Fibroblast of upper back skin (primary cell): ENCODE results near the gene HOXD10.

ENCODE experiments used
- DNase-seq: peaks from one replicate; pipeline ENCODE4 v3.0.0-alpha.2; 2013

The HOXD10 gene

DNA sequence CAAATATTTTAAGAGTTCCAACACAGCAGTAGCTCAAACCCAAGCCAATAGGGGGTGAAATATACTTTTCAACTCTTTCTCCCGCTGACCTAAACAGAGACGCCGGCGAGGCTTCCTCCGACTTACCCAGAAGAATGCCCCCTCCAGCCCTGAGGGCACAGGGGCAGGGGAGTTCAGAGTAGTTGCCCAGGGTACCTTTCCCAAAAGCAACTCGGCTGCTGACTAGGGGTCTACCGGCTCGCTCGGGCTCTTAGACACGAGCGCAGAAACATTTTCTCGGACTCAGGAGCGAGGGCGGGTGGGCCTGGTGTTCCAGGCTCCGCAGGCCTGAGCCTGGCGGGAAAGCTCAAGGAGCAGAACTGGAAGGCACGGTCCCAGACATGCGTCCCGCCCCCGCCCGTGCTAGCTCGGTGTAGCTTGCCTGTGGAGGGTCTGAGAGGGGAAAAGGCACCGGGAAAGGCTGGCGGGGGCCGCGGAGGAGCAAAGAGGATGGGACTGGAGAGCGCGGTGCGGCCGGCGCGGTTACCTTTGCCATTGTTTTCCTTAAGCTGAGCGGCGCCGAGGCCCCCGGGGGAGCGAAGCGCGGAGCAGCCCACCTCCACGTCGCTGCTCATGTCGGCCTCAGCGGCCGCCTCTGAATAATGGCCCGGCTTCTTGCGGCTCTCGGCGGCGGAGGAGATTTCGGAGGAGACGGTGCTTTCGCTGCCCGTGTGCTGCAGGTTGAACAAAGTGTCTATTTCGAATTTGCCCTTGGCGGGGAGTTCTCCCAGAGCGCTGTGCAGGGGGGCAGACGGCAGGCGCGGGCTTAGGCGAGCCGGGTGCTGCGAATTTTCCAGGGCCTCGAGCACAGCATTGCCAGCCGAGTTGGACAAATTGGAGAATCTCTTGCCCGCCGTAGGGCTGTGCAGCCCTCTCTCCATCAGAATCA lies 33.5 kb upstream of the HOXD10 start:
- no peak for DNase-seq

DNA sequence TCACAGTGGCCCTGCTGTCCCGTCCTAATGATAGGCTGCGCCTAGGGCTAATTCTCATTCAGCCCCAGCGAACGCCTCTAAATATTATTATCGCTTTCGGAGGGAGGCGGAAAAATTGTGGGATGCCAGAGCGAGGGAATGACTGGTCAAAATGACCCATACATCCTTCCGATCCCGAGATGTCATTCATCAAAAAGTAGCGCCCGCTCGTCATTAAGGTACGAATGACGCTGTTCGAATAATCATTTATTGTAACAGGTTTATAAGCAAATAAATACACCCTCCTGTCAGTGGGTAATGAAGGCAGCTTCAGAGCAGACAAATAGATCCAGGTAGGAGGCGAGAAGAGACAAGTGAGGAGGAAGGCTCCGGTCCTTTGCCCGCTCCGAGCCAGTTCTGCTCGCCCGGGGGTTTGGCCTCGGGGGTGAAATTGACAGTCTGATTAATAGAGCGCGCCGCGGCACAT lies 32.7 kb upstream of the HOXD10 start, which contains the start of gene EVX2:
Gene EVX2 (minus strand): TSS at position 167 of the 466 bp plus-strand sequence. CDS start 186 bp downstream, outside the sequence.
- DNase-seq = no peak

DNA sequence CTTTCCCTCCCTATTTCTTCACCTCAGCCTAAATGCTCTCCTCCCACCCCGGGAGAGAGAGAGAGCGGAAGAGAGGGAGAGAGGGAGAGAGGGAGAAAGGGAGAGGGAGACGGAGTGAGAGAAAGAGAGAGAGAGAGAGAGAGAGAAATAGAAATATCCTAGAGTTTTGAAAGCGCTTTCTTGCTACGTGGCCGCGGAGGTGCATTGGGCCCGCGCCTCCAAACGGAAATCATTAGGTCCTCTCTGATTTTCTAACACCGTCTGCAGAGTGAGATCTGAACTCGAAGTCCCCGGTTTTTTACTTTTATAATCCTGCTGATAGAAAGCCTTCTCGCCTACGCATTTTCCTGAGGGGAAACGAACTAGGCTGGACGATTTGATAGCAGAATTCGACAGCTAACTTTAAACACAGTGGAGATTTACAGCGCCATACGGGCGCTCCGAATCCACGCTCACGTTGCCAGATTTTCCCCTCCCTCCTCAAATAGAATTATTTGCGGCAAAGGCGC lies 31.9 kb upstream of the HOXD10 start:
- no peak for DNase-seq

- no peak for DNase-seq
These were observed 31.3 kb upstream of the HOXD10 start for GRCh38 chr2:176085120-176085788.

DNA sequence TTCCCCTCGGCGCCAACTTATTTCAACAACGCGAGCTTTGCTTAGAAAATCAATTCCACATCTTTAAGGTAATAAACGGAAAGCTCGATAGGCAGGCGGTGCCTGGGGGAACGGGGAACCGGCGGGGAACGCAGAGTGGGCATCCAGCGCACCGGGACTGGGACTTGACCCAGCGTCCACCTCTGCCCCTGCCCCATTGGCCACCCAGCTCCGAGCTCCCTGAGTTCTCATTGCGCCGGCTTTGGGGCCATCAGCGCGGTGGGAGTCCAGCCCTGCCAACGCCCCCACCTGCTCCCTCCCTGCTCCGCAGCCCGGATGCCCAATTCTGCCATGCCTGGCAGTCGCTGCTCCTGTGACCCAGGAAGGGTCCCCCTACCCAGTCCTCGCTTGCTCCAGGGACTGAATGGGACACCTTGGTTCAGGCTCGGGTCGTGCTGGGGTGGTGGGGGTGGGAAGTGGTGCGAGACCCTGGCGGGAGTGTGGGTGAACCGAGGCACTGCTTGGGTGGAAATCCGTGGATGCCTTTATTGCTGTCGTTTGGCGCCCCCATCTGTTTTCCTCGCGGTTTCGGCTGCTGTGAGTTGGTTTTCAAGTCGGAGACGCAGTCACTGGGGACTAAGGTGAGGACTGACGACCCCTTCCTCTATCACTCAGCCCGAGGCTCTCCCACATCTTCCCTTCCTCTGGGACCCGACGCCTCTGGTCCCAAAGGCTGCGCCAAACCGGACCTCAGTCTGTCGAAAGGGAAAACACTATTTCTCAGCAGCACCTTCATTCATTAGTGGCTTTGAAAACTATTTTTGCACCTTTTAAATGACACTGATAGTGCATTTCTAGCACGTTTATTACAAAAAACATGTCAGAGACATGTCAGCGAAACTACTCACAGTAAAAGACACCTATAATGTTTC lies 30.5 kb upstream of the HOXD10 start:
- peak; percentile 34 for DNase-seq

- no peak for DNase-seq
These were observed 29.1 kb upstream of the HOXD10 start for GRCh38 chr2:176087330-176088047.

GRCh38 chr2:176088048-176088936 lies 28.3 kb upstream of the HOXD10 start:
- DNase-seq = peak; percentile 45

DNA sequence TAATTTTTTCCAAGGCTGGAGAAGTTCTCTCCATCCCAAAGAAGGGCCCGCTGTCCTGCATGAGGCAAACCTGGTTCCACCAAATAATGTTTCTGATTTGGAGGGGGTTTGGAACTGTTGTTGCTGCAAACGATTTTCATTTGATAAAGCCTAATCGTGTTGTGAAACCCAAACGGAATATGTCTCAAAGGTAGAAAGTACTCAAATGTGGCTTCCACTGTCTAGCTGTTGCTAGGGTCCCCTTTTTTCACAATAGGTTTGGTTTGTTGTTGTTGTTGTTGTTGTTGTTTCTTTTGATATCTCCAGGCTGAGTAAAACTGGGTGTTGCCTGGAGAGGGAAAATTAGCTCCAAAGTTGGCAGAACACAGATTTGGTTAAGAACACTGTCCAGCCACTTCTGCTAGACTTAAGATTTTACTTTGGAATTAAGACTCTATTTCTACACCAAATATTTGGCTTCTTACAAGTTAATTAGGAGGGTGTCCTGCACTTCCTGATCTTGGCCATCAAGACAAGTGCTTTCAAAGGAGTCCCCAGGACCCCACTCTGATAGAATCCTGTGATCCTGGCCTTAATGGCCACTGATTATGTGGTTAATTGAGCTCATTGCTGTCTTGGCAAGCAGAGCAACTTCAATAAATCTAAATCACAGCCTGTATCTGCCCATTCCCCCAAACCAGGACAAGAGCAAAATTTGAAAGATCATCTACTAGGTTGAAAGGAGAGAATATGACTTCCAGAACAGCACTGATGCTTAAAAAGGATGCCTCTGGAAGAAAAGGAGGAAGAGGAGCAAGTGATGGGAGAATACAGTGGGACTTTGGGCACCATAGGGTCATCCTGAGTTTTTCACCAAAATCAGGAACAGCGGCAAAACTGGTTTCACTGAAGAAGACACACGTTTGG lies 27.4 kb upstream of the HOXD10 start:
- no peak for DNase-seq

GRCh38 chr2:176089843-176090395 lies 26.7 kb upstream of the HOXD10 start:
- no peak for DNase-seq

DNA sequence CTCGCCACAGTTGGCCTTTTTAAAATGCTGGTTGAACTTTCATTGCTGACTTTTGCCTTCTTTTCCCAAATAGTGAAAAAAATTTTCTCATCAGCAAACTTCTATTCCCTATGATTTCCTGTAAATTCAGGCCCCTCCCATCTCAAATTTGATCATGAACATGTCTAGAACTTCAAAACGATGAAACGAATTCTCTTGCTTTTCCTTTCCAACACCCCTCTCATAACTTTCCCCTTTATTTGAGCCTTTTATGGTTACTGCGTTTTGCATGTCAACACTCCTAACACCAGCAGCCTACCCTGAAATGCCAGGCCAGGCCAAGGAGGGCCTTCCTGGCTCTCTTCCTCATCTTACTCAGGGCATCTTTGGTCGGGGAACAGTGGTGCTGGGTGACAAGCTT lies 25.7 kb upstream of the HOXD10 start:
- no peak for DNase-seq

DNA sequence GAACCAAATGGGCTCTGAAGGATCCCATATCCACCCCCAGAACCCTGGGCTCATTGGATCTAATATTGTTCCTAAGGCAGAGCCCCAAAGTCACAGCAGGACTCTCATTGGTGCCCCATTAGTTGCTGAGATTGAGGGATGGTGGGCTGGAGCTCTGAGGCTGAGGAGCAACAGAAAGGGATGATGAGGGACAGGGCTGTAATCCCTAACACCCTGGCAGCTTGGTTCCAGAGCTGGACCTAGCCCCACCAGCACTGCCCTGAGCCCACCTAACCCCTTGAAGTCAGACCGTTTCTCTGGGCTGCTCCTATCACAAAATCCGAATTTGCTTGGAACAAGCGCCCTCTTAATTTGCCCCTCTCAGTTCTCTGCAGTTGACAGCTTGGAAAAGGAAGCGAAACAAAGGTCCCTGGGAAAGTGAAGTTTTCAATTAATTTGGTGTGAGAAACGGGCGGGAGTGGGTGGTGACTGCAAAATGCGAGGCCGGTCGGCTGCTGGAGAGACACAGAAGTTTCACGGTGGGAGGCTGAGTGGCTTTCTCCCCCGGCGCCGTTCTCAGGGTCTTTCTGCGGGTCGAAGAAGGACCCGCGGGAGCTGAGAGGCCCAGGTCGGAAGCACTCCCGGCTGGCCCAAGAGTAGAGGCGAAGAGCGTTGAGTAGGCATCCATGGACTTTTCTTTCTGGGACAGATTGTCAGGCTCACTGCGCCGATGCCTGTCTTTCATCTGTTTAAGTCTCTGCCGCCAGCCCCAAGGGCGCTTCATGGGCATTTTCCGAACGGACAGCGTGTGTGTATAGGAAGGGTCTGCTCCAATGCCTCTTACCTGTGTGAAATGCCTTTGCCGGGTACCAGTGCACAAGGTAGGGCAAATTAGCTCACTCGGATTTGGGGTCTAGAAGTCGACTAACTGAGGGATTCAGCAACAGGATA lies 25.0 kb upstream of the HOXD10 start:
- DNase-seq = no peak

DNA sequence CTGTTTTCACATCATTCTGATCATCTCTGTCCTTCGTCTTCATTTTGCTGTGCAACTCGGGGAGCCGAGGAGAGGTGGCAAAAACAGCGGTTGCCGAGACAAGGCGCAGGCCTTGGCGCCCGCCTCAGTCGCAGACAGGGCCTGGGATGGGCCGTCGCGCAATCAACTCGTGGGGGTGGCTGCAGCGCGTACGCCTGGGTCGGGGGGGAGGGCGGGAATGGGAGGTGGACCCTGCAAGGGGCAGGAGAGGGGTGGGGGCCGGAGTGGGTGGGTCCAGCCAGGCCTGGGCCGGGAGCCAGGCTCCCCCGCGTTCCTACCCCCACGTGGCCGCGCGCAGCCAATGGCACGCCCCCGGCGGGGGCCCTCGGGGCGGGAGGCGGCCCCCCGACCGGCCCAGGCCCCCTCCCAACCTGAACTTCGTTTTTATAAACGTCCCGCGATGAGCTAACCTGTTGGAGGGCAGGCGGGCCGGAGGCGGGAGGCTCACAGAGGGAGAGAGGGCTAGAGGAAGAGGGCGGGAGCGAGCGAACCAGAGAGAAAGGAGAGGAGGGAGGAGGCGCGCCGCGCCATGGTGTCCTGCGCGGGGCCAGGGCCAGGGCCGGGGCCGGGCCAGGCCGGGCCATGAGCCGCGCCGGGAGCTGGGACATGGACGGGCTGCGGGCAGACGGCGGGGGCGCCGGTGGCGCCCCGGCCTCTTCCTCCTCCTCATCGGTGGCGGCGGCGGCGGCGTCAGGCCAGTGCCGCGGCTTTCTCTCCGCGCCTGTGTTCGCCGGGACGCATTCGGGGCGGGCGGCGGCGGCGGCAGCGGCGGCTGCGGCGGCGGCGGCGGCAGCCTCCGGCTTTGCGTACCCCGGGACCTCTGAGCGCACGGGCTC lies 24.1 kb upstream of the HOXD10 start, which contains the start of gene HOXD13:
Gene HOXD13 (plus strand): TSS at position 452 of the 875 bp plus-strand sequence. CDS start 170 bp downstream, at position 622.
- DNase-seq = no peak

- DNase-seq = no peak
These were observed 23.3 kb upstream of the HOXD10 start for GRCh38 chr2:176093145-176093897.

DNA sequence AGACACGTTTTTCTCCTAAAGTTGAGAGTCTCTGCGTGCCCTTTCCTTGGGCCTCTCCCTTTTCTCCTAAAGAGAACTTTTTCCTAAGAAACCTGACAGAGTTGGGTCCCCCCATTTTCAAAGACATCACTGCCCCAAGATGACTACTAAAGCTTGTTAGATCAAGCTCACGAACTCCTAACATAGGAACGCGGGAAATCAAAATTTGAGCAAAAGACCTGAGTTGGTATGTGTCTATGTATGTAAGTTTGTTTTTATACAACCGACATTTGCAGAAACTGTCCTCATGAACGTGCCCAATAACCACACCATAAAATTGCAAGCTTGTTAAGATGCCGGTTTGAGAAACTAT lies 22.7 kb upstream of the HOXD10 start:
- DNase-seq = no peak

DNA sequence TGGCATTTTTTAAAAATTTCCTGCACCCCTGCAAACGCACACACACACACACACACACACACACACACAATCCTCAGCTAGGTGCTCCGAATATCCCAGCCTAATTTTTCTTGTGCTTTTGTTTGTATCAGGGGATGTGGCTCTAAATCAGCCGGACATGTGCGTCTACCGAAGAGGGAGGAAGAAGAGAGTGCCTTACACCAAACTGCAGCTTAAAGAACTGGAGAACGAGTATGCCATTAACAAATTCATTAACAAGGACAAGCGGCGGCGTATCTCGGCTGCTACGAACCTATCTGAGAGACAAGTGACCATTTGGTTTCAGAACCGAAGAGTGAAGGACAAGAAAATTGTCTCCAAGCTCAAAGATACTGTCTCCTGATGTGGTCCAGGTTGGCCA lies 22.2 kb upstream of the HOXD10 start:
- no peak for DNase-seq

- DNase-seq = no peak
These were observed 21.2 kb upstream of the HOXD10 start for GRCh38 chr2:176095421-176095820.
